H1 (cell line): Measurements from ENCODE around the gene RCAN2. TPM values are rescaled to one million over a fixed set of nuclear protein-coding genes. Genes with fewer than 3 reads are reported as not detected.

ENCODE experiments used
- CTCF ChIA-PET: fragments of 300-600 bp; sonication (Branson Sonifier 250); formaldehyde crosslinking; loops from one replicate; lab custom pipeline; 2021; ENCODE audit not compliant: partially characterized antibody; lab: Charles Lee
- POLR2A ChIA-PET: fragments of 300-600 bp; sonication (Branson Sonifier 250); formaldehyde crosslinking; loops from one replicate; lab custom pipeline; 2021; ENCODE audit warnings: inconsistent platforms; ENCODE audit not compliant: partially characterized antibody; lab: Charles Lee
- DNase-seq, 2 experiments: peaks; one replicate each; pipeline versions ENCODE4 v3.0.0 to v3.0.0-alpha.2; 2010 to 2022; ENCODE audit warnings: low spot score in 2 of 2, low read depth in 1 of 2, mixed read lengths in 1 of 2
- FAIRE-seq: peaks from 2 replicates; lab custom pipeline; 2011; peaks lifted over from hg19 to GRCh38; lab: Jason Lieb, UNC
- H2AFZ ChIP-seq: 2 replicates; pipeline ENCODE4 v1.8.1; 2012; ENCODE audit warnings: low read length, inconsistent platforms
- H2AK5ac ChIP-seq: 2 replicates; pipeline ENCODE4 v1.6.1; 2013; ENCODE audit warnings: low read depth, low read length
- H2BK120ac ChIP-seq: replicated peaks from 2 replicates; pipeline ENCODE3; 2013; ENCODE audit warnings: low read depth, low read length, inconsistent platforms
- H2BK12ac ChIP-seq: 2 replicates; pipeline ENCODE4 v1.6.1; 2013; ENCODE audit warnings: low read depth, low read length
- H2BK15ac ChIP-seq: 2 replicates; pipeline ENCODE4 v1.6.1; 2013; ENCODE audit warnings: low read length
- H2BK20ac ChIP-seq: 2 replicates; pipeline ENCODE4 v1.6.1; 2013; ENCODE audit warnings: low read length
- H2BK5ac ChIP-seq: 2 replicates; pipeline ENCODE4 v1.6.1; 2013; ENCODE audit warnings: low read depth, low read length
- H3K14ac ChIP-seq: 2 replicates; pipeline ENCODE4 v1.6.1; 2013; ENCODE audit warnings: inconsistent platforms; ENCODE audit not compliant: insufficient read length
- H3K18ac ChIP-seq: 2 replicates; pipeline ENCODE4 v1.6.1; 2013; ENCODE audit warnings: low read length; ENCODE audit errors: extremely low read depth
- H3K23ac ChIP-seq: 2 replicates; pipeline ENCODE4 v1.6.1; 2013; ENCODE audit warnings: inconsistent platforms; ENCODE audit not compliant: insufficient read length
- H3K23me2 ChIP-seq: 2 replicates; pipeline ENCODE4 v1.6.1; 2013; ENCODE audit warnings: low read depth, low read length
- H3K27ac ChIP-seq: 2 replicates; pipeline ENCODE4 v1.6.1; 2011; ENCODE audit warnings: low read depth, low read length, inconsistent platforms
- H3K27me3 ChIP-seq, 4 experiments: replicated peaks in 1 of 4; 1 replicate in 1 of 4; 2 replicates in 3 of 4; pipeline versions ENCODE4 v1.6.1 to v1.8.1; 2011 to 2013; ENCODE audit warnings: low read length in 3 of 4, mild to moderate bottlenecking in 3 of 4, inconsistent platforms in 2 of 4, mixed read lengths in 2 of 4, moderate library complexity in 1 of 4; ENCODE audit not compliant: control insufficient read depth in 3 of 4, insufficient read depth in 3 of 4; ENCODE audit errors: extremely low read depth in 1 of 4
- H3K36me3 ChIP-seq, 4 experiments: 2 replicates each; pipeline versions ENCODE4 v1.6.1 to v1.8.1; 2011 to 2013; ENCODE audit warnings: mild to moderate bottlenecking in 4 of 4, low read length in 3 of 4, moderate library complexity in 2 of 4, control low read depth in 1 of 4, inconsistent platforms in 1 of 4; ENCODE audit not compliant: insufficient read depth in 4 of 4, control insufficient read depth in 2 of 4
- H3K4ac ChIP-seq: replicated peaks from 2 replicates; pipeline ENCODE3; 2013; ENCODE audit warnings: low read length, low read depth, mixed read lengths, inconsistent platforms; ENCODE audit not compliant: insufficient read length
- H3K4me1 ChIP-seq, 4 experiments: replicated peaks in 1 of 4; 1 replicate in 1 of 4; 2 replicates in 3 of 4; pipeline versions ENCODE4 v1.6.1 to v1.8.1; 2011 to 2013; ENCODE audit warnings: low read length in 3 of 4, inconsistent platforms in 2 of 4, mixed read lengths in 1 of 4; ENCODE audit not compliant: insufficient read depth in 4 of 4, control insufficient read depth in 3 of 4
- H3K4me2 ChIP-seq, 2 experiments: 2 replicates each; pipeline versions ENCODE4 v1.6.1 to v1.8.1; 2011 to 2013; ENCODE audit warnings: low read depth in 2 of 2, low read length in 2 of 2, control low read depth in 1 of 2, inconsistent platforms in 1 of 2, mild to moderate bottlenecking in 1 of 2; ENCODE audit not compliant: insufficient read depth in 1 of 2
- H3K4me3 ChIP-seq, 4 experiments: fragments of 200-600, 300-600 bp in 1 of 4; sonication (generic), shearing (Covaris generic), sonication (Bioruptor Twin) in 1 of 4; 2 replicates each; pipeline versions ENCODE4 v1.5.1 to v1.8.1; 2011 to 2016; ENCODE audit warnings: low read length in 4 of 4, low read depth in 3 of 4, control low read depth in 2 of 4, inconsistent platforms in 2 of 4, mild to moderate bottlenecking in 2 of 4, mixed read lengths in 1 of 4, moderate library complexity in 1 of 4; ENCODE audit not compliant: insufficient read depth in 2 of 4; ENCODE audit errors: extremely low read depth in 1 of 4
- H3K56ac ChIP-seq: replicated peaks from 2 replicates; pipeline ENCODE3; 2013; ENCODE audit warnings: low read depth, mild to moderate bottlenecking, mixed read lengths, low read length, inconsistent platforms; ENCODE audit not compliant: insufficient read length
- H3K79me1 ChIP-seq: 2 replicates; pipeline ENCODE4 v1.6.1; 2013; ENCODE audit warnings: low read depth, low read length, control low read depth
- H3K79me2 ChIP-seq, 2 experiments: 2 replicates each; pipeline versions ENCODE4 v1.6.1 to v1.8.1; 2012 to 2013; ENCODE audit warnings: low read length in 2 of 2, mild to moderate bottlenecking in 2 of 2, inconsistent platforms in 1 of 2; ENCODE audit not compliant: insufficient read depth in 2 of 2, control insufficient read depth in 1 of 2
- H3K9ac ChIP-seq, 4 experiments: replicated peaks in 1 of 4; 1 replicate in 1 of 4; 2 replicates in 3 of 4; pipeline versions ENCODE4 v1.6.1 to v1.8.1; 2011 to 2013; ENCODE audit warnings: low read depth in 3 of 4, low read length in 3 of 4, control low read depth in 2 of 4, mild to moderate bottlenecking in 2 of 4, moderate library complexity in 2 of 4, inconsistent platforms in 1 of 4; ENCODE audit errors: extremely low read depth in 1 of 4
- H3K9me3 ChIP-seq, 2 experiments: 2 replicates each; pipeline versions ENCODE4 v1.6.1 to v1.8.1; 2012 to 2013; ENCODE audit warnings: mild to moderate bottlenecking in 2 of 2, moderate library complexity in 2 of 2, control low read depth in 1 of 2, inconsistent platforms in 1 of 2, low read depth in 1 of 2, low read length in 1 of 2, mixed read lengths in 1 of 2; ENCODE audit not compliant: insufficient read depth in 2 of 2
- H4K20me1 ChIP-seq, 2 experiments: replicated peaks in 1 of 2; 2 replicates each; pipeline versions ENCODE3 to v1.8.1; 2011 to 2013; ENCODE audit warnings: inconsistent platforms in 2 of 2, low read length in 2 of 2, mild to moderate bottlenecking in 1 of 2; ENCODE audit not compliant: insufficient read depth in 2 of 2, control insufficient read depth in 1 of 2
- H4K5ac ChIP-seq: 2 replicates; pipeline ENCODE4 v1.6.1; 2013; ENCODE audit warnings: low read length, low read depth, mixed read lengths, inconsistent platforms; ENCODE audit not compliant: insufficient read length
- H4K8ac ChIP-seq: 2 replicates; pipeline ENCODE4 v1.8.0; 2013; ENCODE audit warnings: mild to moderate bottlenecking, moderate library complexity, low read length, inconsistent platforms; ENCODE audit not compliant: insufficient read depth; ENCODE audit errors: extremely low read depth
- H4K91ac ChIP-seq: replicated peaks from 2 replicates; pipeline ENCODE3; 2013; ENCODE audit warnings: low read length, mixed read lengths, inconsistent platforms; ENCODE audit not compliant: insufficient read length
- BCL11A ChIP-seq, 2 experiments: IDR thresholded peaks; one replicate each; pipeline ENCODE4 v1.6.1; 2011; ENCODE audit warnings: low read depth in 2 of 2, low read length in 2 of 2, mild to moderate bottlenecking in 2 of 2
- FOSL1 ChIP-seq: IDR thresholded peaks from 2 replicates; pipeline ENCODE4 v1.6.1; 2011; ENCODE audit warnings: mild to moderate bottlenecking, low read depth, low read length, moderate library complexity; ENCODE audit not compliant: insufficient read depth
- JUN ChIP-seq: IDR thresholded peaks from 2 replicates; pipeline ENCODE4 v1.6.1; 2011; ENCODE audit warnings: low read depth, mild to moderate bottlenecking, improper control_type of control experiment, low read length
- PHF8 ChIP-seq: fragments of 200-600 bp; sonication (generic); conservative IDR thresholded peaks from 2 replicates; pipeline ENCODE4 v1.7.1; 2012; ENCODE audit warnings: low read depth, mild to moderate bottlenecking, inconsistent platforms, low read length, moderate library complexity
- POU5F1 ChIP-seq: IDR thresholded peaks from 2 replicates; pipeline ENCODE4 v1.6.1; 2011; ENCODE audit warnings: low read depth, mild to moderate bottlenecking, low read length, moderate library complexity
- RNF2 ChIP-seq: fragments of 200-900, 300-1000 bp; sonication (generic); IDR thresholded peaks from 2 replicates; pipeline ENCODE4 v1.7.1; 2016; ENCODE audit warnings: borderline replicate concordance, low read depth, mild to moderate bottlenecking, antibody characterized with exemption, low read length; ENCODE audit not compliant: poor library complexity, severe bottlenecking; ENCODE audit errors: missing control alignments
- SP4 ChIP-seq: IDR thresholded peaks from 2 replicates; pipeline ENCODE4 v1.6.1; 2012; ENCODE audit warnings: low read length, inconsistent platforms
- TBP ChIP-seq: IDR thresholded peaks from 2 replicates; pipeline ENCODE4 v1.6.1; 2011; ENCODE audit warnings: low read depth, low read length, improper control_type of control experiment
- polyA plus RNA-seq, 7 experiments: library from polyadenylated mRNA; depleted of rRNA in 3 of 7; stranded (reverse) in 5 of 7; unstranded in 2 of 7; fragments of >200 nt in 5 of 7; fragments of 200-250 nt in 2 of 7; gene quantifications; 1 replicate in 5 of 7; 2 replicates in 1 of 7; 4 replicates in 1 of 7; pipeline versions ENCODE4 v1.2.1 to v1.2.3, GENCODE V29; 2011 to 2013; ENCODE audit warnings: missing spikeins in 2 of 7, mixed read lengths in 2 of 7
- total RNA-seq: library from RNA; stranded (reverse); fragmentation: NEBNext Ultra II Directional; extraction: Animal tissue kit (Norgen Biotek cat#: 25700); gene quantifications from 2 replicates; pipeline ENCODE4 v1.2.1, GENCODE V29; 2021
- TF ChIP-seq, protein P1 (sequence below): IDR thresholded peaks from 2 replicates; pipeline ENCODE4 v1.6.1; 2011; ENCODE audit warnings: low read length, improper control_type of control experiment
- TF ChIP-seq, protein P2 (sequence below): IDR thresholded peaks from 2 replicates; pipeline ENCODE4 v1.6.1; 2011; ENCODE audit warnings: low read depth, mild to moderate bottlenecking, low read length; ENCODE audit not compliant: insufficient read depth
- TF ChIP-seq, protein P3 (sequence below), 3 experiments: IDR thresholded peaks; 1 replicate in 2 of 3; 2 replicates in 1 of 3; pipeline versions ENCODE4 v1.5.1 to v1.6.1; 2011; ENCODE audit warnings: low read length in 3 of 3, mild to moderate bottlenecking in 3 of 3, inconsistent platforms in 2 of 3, low read depth in 1 of 3, moderate library complexity in 1 of 3; ENCODE audit not compliant: insufficient read depth in 1 of 3; ENCODE audit errors: control extremely low read depth in 1 of 3

RCAN2 gene
- total and polyA plus RNA-seq, 2 of the 8 experiments (the other 6 are each of a cell fraction or from before 2014, with no cell fraction given) = 5.0 to 8.5 TPM

DNA sequence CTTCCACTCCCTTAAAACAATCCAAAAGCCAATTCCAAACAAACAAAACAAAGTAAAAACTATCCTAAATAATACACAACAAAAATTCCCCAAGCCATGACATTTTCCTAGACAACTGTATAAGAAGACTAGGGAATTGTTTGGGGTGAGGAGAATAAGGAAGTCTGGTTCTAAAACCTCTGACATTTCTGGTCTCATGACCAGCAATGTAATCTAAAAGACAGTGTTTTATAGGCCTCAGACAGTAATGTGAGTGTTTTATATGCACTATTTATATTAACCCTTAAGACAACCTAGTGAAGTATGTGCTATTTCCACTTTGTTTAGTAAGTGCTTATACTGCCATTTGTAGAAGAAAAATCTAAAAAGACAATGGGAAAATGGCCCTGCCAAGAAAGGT, 13.0 kb upstream of the RCAN2 start:
- Histone ChIP-seq H3K18ac (no peak overlapping the region), H2BK15ac (no peak overlapping the region), H3K9ac (no peak overlapping the region), H2BK20ac (no peak overlapping the region), H3K79me2 (no peaks in the 10 kb centered on the region), H4K20me1 (no peaks in the 10 kb centered on the region), H3K4me3 (no peak overlapping the region), H3K56ac (no peak overlapping the region), H3K9me3 (no peaks in the 10 kb centered on the region), H2BK120ac (no peak overlapping the region), H3K14ac (no peak overlapping the region), H3K4me2 (no peak overlapping the region), H4K8ac (no peak overlapping the region), H2AK5ac (no peak overlapping the region), H4K5ac (no peak overlapping the region), H3K23me2 (no peaks in the 10 kb centered on the region), H2BK5ac (no peak overlapping the region), H3K23ac (no peak overlapping the region), H2AFZ (no peak overlapping the region), H3K27me3 (no peaks in the 10 kb centered on the region), H3K27ac (no peak overlapping the region), H4K91ac (no peak overlapping the region), H3K79me1 (no peaks in the 10 kb centered on the region), H3K4me1 (no peaks in the 10 kb centered on the region), H3K36me3 (no peaks in the 10 kb centered on the region), H2BK12ac (no peak overlapping the region), H3K4ac (no peak overlapping the region)
- CTCF ChIA-PET = no interaction called here
- POLR2A ChIA-PET = no interaction called here
- FAIRE-seq = no peak
- no peak for DNase-seq
- no peak for TF ChIP-seq PHF8
- no peak for TF ChIP-seq POU5F1
- TF ChIP-seq RNF2 = no peak
- TF ChIP-seq TBP = no peak
- TF ChIP-seq, protein P1, sequence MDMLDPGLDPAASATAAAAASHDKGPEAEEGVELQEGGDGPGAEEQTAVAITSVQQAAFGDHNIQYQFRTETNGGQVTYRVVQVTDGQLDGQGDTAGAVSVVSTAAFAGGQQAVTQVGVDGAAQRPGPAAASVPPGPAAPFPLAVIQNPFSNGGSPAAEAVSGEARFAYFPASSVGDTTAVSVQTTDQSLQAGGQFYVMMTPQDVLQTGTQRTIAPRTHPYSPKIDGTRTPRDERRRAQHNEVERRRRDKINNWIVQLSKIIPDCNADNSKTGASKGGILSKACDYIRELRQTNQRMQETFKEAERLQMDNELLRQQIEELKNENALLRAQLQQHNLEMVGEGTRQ = no peak
- no peak for TF ChIP-seq JUN
- TF ChIP-seq, protein P2, sequence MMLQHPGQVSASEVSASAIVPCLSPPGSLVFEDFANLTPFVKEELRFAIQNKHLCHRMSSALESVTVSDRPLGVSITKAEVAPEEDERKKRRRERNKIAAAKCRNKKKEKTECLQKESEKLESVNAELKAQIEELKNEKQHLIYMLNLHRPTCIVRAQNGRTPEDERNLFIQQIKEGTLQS = no peak
- no peak for TF ChIP-seq FOSL1
- no peak for TF ChIP-seq SP4
- TF ChIP-seq, protein P3, sequence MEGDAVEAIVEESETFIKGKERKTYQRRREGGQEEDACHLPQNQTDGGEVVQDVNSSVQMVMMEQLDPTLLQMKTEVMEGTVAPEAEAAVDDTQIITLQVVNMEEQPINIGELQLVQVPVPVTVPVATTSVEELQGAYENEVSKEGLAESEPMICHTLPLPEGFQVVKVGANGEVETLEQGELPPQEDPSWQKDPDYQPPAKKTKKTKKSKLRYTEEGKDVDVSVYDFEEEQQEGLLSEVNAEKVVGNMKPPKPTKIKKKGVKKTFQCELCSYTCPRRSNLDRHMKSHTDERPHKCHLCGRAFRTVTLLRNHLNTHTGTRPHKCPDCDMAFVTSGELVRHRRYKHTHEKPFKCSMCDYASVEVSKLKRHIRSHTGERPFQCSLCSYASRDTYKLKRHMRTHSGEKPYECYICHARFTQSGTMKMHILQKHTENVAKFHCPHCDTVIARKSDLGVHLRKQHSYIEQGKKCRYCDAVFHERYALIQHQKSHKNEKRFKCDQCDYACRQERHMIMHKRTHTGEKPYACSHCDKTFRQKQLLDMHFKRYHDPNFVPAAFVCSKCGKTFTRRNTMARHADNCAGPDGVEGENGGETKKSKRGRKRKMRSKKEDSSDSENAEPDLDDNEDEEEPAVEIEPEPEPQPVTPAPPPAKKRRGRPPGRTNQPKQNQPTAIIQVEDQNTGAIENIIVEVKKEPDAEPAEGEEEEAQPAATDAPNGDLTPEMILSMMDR (IDR thresholded peaks at IDR 0.05; ENCODE audit: control extremely low read depth in 1 of 3, insufficient read depth in 1 of 3, low read depth in 1 of 3, low read length in 3 of 3) = no peak
- TF ChIP-seq BCL11A (IDR thresholded peaks at IDR 0.05; ENCODE audit: low read depth in 2 of 2, low read length in 2 of 2) = no peak
